ENCODE data around the gene CORIN.
"Not testable (repeated sequence)": the region's sequence is repeated elsewhere in the genome, so short reads cannot be mapped to it uniquely, and the experiment has no call there.

Gene CORIN

GRCh38 chr4:47692691-47693090 lies 145.2 kb downstream of the CORIN start:
- H3K9me3 ChIP-seq (ENCODE audit: insufficient read depth, low read depth, low read length): no peaks in the 10 kb centered on the region
- no peaks in the 10 kb centered on the region for H3K36me3 ChIP-seq (ENCODE audit: control insufficient read depth in 1 of 2, insufficient read depth in 2 of 2, low read length in 2 of 2)
- H2BK5ac ChIP-seq (ENCODE audit: low read depth, low read length, poor library complexity): no peak overlapping the region
- H2AK5ac ChIP-seq (ENCODE audit: low read length): no peak overlapping the region
- H4K8ac ChIP-seq (ENCODE audit: low read depth, low read length): no peak overlapping the region
- no peak overlapping the region for H3K14ac ChIP-seq (ENCODE audit: low read length)
- DNase-seq: no peak
- H2AFZ ChIP-seq (ENCODE audit: insufficient read depth, low read length, poor library complexity): no peak overlapping the region
- H3K4ac ChIP-seq (ENCODE audit: low read depth, low read length): no peak overlapping the region
- H3K27me3 ChIP-seq (ENCODE audit: insufficient read depth, low read length): no peaks in the 10 kb centered on the region
- no CpG with 5 or more reads among the region's 7 CpGs for WGBS (ENCODE audit: extremely low coverage, insufficient coverage, insufficient read length)
- no peak overlapping the region for H3K4me3 ChIP-seq (ENCODE audit: low read depth, low read length)
- no peak overlapping the region for H3K9ac ChIP-seq (ENCODE audit: low read length)
- H2BK12ac ChIP-seq (ENCODE audit: low read length): no peak overlapping the region
- H3K27ac ChIP-seq (ENCODE audit: low read depth, low read length): no peak overlapping the region
- H2BK120ac ChIP-seq (ENCODE audit: insufficient read depth, low read length, poor library complexity): no peak overlapping the region
- no peak overlapping the region for H3K23ac ChIP-seq (ENCODE audit: low read length)
- no peak overlapping the region for H3K4me2 ChIP-seq (ENCODE audit: low read length)
- no peaks in the 10 kb centered on the region for H3K4me1 ChIP-seq (ENCODE audit: control insufficient read depth in 1 of 2, insufficient read depth in 2 of 2, low read length in 2 of 2)
- H4K12ac ChIP-seq (ENCODE audit: low read depth, low read length): no peak overlapping the region
- no peak overlapping the region for H4K91ac ChIP-seq (ENCODE audit: low read depth, low read length)
- no peaks in the 10 kb centered on the region for H3K79me1 ChIP-seq (ENCODE audit: low read length)
- no peaks in the 10 kb centered on the region for H3K79me2 ChIP-seq (ENCODE audit: control insufficient read depth, insufficient read depth, low read length, poor library complexity)
- H3K18ac ChIP-seq (ENCODE audit: low read length): no peak overlapping the region

DNA sequence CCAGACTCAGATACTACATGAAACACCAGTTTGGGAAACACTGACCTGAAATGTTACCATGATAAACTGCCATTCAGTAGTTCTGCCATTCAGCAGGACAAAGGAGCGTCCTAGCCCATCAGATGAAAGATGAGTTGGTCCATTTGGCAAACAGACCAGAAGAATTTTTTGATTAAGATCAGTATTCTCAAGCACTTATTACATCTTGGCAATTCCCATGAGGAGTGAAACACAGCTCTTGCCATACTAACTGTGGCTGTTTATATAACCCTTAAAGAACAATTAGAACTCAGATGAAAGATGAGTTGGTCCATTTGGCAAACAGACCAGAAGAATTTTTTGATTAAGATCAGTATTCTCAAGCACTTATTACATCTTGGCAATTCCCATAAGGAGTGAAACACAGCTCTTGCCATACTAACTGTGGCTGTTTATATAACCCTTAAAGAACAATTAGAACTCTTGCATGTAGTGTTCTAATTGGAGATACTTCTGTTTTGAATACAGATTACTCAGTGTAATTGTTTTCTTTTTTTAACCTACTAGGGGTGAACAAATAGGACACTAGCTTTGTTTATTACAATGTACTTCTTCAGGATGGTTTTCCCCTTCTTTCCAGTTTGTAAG lies 146.0 kb downstream of the CORIN start:
- H3K4me1 ChIP-seq (ENCODE audit: control insufficient read depth in 1 of 2, insufficient read depth in 2 of 2, low read length in 2 of 2); H3K9me3 ChIP-seq (ENCODE audit: insufficient read depth, low read depth, low read length); DNase-seq; H3K36me3 ChIP-seq (ENCODE audit: control insufficient read depth in 1 of 2, insufficient read depth in 2 of 2, low read length in 2 of 2); H2AFZ ChIP-seq (ENCODE audit: insufficient read depth, low read length, poor library complexity); H4K12ac ChIP-seq (ENCODE audit: low read depth, low read length); H3K27ac ChIP-seq (ENCODE audit: low read depth, low read length); H2BK12ac ChIP-seq (ENCODE audit: low read length); H3K27me3 ChIP-seq (ENCODE audit: insufficient read depth, low read length); H3K4me3 ChIP-seq (ENCODE audit: low read depth, low read length); H3K4me2 ChIP-seq (ENCODE audit: low read length); H2AK5ac ChIP-seq (ENCODE audit: low read length); H3K14ac ChIP-seq (ENCODE audit: low read length); H3K4ac ChIP-seq (ENCODE audit: low read depth, low read length); H3K9ac ChIP-seq (ENCODE audit: low read length); H3K23ac ChIP-seq (ENCODE audit: low read length); H3K79me2 ChIP-seq (ENCODE audit: control insufficient read depth, insufficient read depth, low read length, poor library complexity); H3K79me1 ChIP-seq (ENCODE audit: low read length); H4K8ac ChIP-seq (ENCODE audit: low read depth, low read length); H3K18ac ChIP-seq (ENCODE audit: low read length); H4K91ac ChIP-seq (ENCODE audit: low read depth, low read length); H2BK120ac ChIP-seq (ENCODE audit: insufficient read depth, low read length, poor library complexity); H2BK5ac ChIP-seq (ENCODE audit: low read depth, low read length, poor library complexity): not testable (repeated sequence)
- no CpG with 5 or more reads among the region's 1 CpG for WGBS (ENCODE audit: extremely low coverage, insufficient coverage, insufficient read length)

GRCh38 chr4:47690611-47691010 lies 147.3 kb downstream of the CORIN start:
- Histone ChIP-seq H2AK5ac (ENCODE audit: low read length) (no peak overlapping the region), H3K79me2 (ENCODE audit: control insufficient read depth, insufficient read depth, low read length, poor library complexity) (no peaks in the 10 kb centered on the region), H3K27me3 (ENCODE audit: insufficient read depth, low read length) (no peaks in the 10 kb centered on the region), H4K91ac (ENCODE audit: low read depth, low read length) (no peak overlapping the region), H3K4me2 (ENCODE audit: low read length) (no peak overlapping the region), H3K4me3 (ENCODE audit: low read depth, low read length) (no peak overlapping the region), H3K4ac (ENCODE audit: low read depth, low read length) (no peak overlapping the region), H3K14ac (ENCODE audit: low read length) (no peak overlapping the region), H3K23ac (ENCODE audit: low read length) (no peak overlapping the region), H2BK5ac (ENCODE audit: low read depth, low read length, poor library complexity) (no peak overlapping the region), H3K27ac (ENCODE audit: low read depth, low read length) (no peak overlapping the region), H3K4me1 (ENCODE audit: control insufficient read depth in 1 of 2, insufficient read depth in 2 of 2, low read length in 2 of 2) (no peaks in the 10 kb centered on the region), H3K9ac (ENCODE audit: low read length) (no peak overlapping the region), H2BK12ac (ENCODE audit: low read length) (no peak overlapping the region), H3K79me1 (ENCODE audit: low read length) (no peaks in the 10 kb centered on the region), H2AFZ (ENCODE audit: insufficient read depth, low read length, poor library complexity) (no peak overlapping the region), H4K12ac (ENCODE audit: low read depth, low read length) (no peak overlapping the region), H3K9me3 (ENCODE audit: insufficient read depth, low read depth, low read length) (no peaks in the 10 kb centered on the region), H4K8ac (ENCODE audit: low read depth, low read length) (no peak overlapping the region), H3K36me3 (ENCODE audit: control insufficient read depth in 1 of 2, insufficient read depth in 2 of 2, low read length in 2 of 2) (no peaks in the 10 kb centered on the region), H2BK120ac (ENCODE audit: insufficient read depth, low read length, poor library complexity) (no peak overlapping the region), H3K18ac (ENCODE audit: low read length) (no peak overlapping the region)
- no peak for DNase-seq
- no CpG with 5 or more reads among the region's 3 CpGs for WGBS (ENCODE audit: extremely low coverage, insufficient coverage, insufficient read length)

- Histone ChIP-seq H3K18ac (ENCODE audit: low read length) (no peak overlapping the region), H3K27me3 (ENCODE audit: insufficient read depth, low read length) (no peaks in the 10 kb centered on the region), H3K14ac (ENCODE audit: low read length) (no peak overlapping the region), H2AFZ (ENCODE audit: insufficient read depth, low read length, poor library complexity) (no peak overlapping the region), H2AK5ac (ENCODE audit: low read length) (no peak overlapping the region), H4K91ac (ENCODE audit: low read depth, low read length) (no peak overlapping the region), H3K4ac (ENCODE audit: low read depth, low read length) (no peak overlapping the region), H3K79me1 (ENCODE audit: low read length) (no peaks in the 10 kb centered on the region), H2BK12ac (ENCODE audit: low read length) (no peak overlapping the region), H3K9me3 (ENCODE audit: insufficient read depth, low read depth, low read length) (no peaks in the 10 kb centered on the region), H3K27ac (ENCODE audit: low read depth, low read length) (no peak overlapping the region), H3K4me3 (ENCODE audit: low read depth, low read length) (no peak overlapping the region), H3K4me2 (ENCODE audit: low read length) (no peak overlapping the region), H3K36me3 (ENCODE audit: control insufficient read depth in 1 of 2, insufficient read depth in 2 of 2, low read length in 2 of 2) (no peaks in the 10 kb centered on the region), H4K12ac (ENCODE audit: low read depth, low read length) (no peak overlapping the region), H3K79me2 (ENCODE audit: control insufficient read depth, insufficient read depth, low read length, poor library complexity) (no peaks in the 10 kb centered on the region), H3K4me1 (ENCODE audit: control insufficient read depth in 1 of 2, insufficient read depth in 2 of 2, low read length in 2 of 2) (no peaks in the 10 kb centered on the region), H2BK120ac (ENCODE audit: insufficient read depth, low read length, poor library complexity) (no peak overlapping the region), H2BK5ac (ENCODE audit: low read depth, low read length, poor library complexity) (no peak overlapping the region), H3K9ac (ENCODE audit: low read length) (no peak overlapping the region), H4K8ac (ENCODE audit: low read depth, low read length) (no peak overlapping the region), H3K23ac (ENCODE audit: low read length) (no peak overlapping the region)
- DNase-seq: peak; percentile 61 to 75
- no CpG with 5 or more reads among the region's 9 CpGs for WGBS (ENCODE audit: extremely low coverage, insufficient coverage, insufficient read length)
Observed at GRCh38 chr4:47686294-47686872, 151.5 kb downstream of the CORIN start.
